Stimulated activated CD8-positive, alpha-beta memory T cell treated with anti-CD3 and anti-CD28 coated beads, Interleukin-7, amount 100 ng/mL, for 4 hours (primary cell): ENCODE results near the gene COL18A1.

Experiments used
- DNase-seq, 2 donors: peaks; one replicate each; pipeline ENCODE4 v3.0.0-alpha.2; 2020; ENCODE audit warnings: low read depth in 2 of 2

COL18A1 gene

GRCh38 chr21:45479691-45480675 lies 75.0 kb downstream of the COL18A1 start:
- no peak for DNase-seq

GRCh38 chr21:45480701-45481500 lies 75.9 kb downstream of the COL18A1 start:
- no peak for DNase-seq

GRCh38 chr21:45481566-45481965 lies 76.6 kb downstream of the COL18A1 start:
- no peak for DNase-seq

- no peak for DNase-seq
These were observed 77.3 kb downstream of the COL18A1 start for GRCh38 chr21:45481977-45482898.

- no peak for DNase-seq
These were observed 78.2 kb downstream of the COL18A1 start for GRCh38 chr21:45482899-45483821.

GRCh38 chr21:45484318-45484717 lies 79.4 kb downstream of the COL18A1 start:
- no peak for DNase-seq

GRCh38 chr21:45485686-45486442 lies 80.9 kb downstream of the COL18A1 start:
- DNase-seq, result no peak

- no peak for DNase-seq
These were observed 81.6 kb downstream of the COL18A1 start for GRCh38 chr21:45486443-45487160.

GRCh38 chr21:45487161-45487806 lies 82.3 kb downstream of the COL18A1 start:
- DNase-seq, result no peak

- DNase-seq, result no peak
These were observed 83.1 kb downstream of the COL18A1 start for GRCh38 chr21:45487891-45488600.

GRCh38 chr21:45488931-45489721 lies 84.2 kb downstream of the COL18A1 start:
- no peak for DNase-seq

GRCh38 chr21:45489722-45489982 lies 84.7 kb downstream of the COL18A1 start:
- no peak for DNase-seq

GRCh38 chr21:45490049-45490731 lies 85.2 kb downstream of the COL18A1 start:
- DNase-seq, result no peak

GRCh38 chr21:45491056-45491455 lies 86.1 kb downstream of the COL18A1 start:
- DNase-seq, result no peak

- no peak for DNase-seq
These were observed 86.7 kb downstream of the COL18A1 start for GRCh38 chr21:45491623-45492022.

- no peak for DNase-seq
These were observed 87.8 kb downstream of the COL18A1 start for GRCh38 chr21:45492765-45493164.
